GM23338 (cell line): ENCODE data around the gene STK38.

ENCODE experiments used
- CREB1 ChIP-seq: fragments of 250-450 bp; sonication (Bioruptor Pico); IDR thresholded peaks from 2 replicates; pipeline ENCODE4 v1.5.0; 2020; ENCODE audit warnings: low read depth, mild to moderate bottlenecking, moderate library complexity
- CTCF ChIP-seq, 2 experiments: fragments of 200-600 bp in 1 of 2; sonication (generic) in 1 of 2; conservative IDR thresholded peaks; 2 replicates each; pipeline versions ENCODE4 v1.5.1 to v1.6.1; 2016 to 2017; ENCODE audit warnings: antibody characterized with exemption in 2 of 2, low read depth in 2 of 2, mild to moderate bottlenecking in 2 of 2, moderate library complexity in 1 of 2
- ETS1 ChIP-seq: IDR thresholded peaks from 2 replicates; pipeline ENCODE4 v1.6.1; 2016; ENCODE audit warnings: antibody characterized with exemption
- EZH2 ChIP-seq: fragments of 200-600 bp; sonication (generic); IDR thresholded peaks from one replicate; pipeline ENCODE4 v1.8.0; 2017; ENCODE audit warnings: antibody characterized with exemption, mild to moderate bottlenecking, low read depth; ENCODE audit not compliant: unreplicated experiment
- EZH2phosphoT487 ChIP-seq: fragments of 200-600 bp; sonication (generic); IDR thresholded peaks from one replicate; pipeline ENCODE4 v1.8.1; 2018; ENCODE audit warnings: antibody characterized with exemption; ENCODE audit not compliant: unreplicated experiment
- JUNB ChIP-seq: IDR thresholded peaks from one replicate; pipeline ENCODE4 v1.6.1; 2016; ENCODE audit warnings: antibody characterized with exemption; ENCODE audit not compliant: unreplicated experiment
- POLR2AphosphoS5 ChIP-seq: IDR thresholded peaks from 2 replicates; pipeline ENCODE4 v1.6.1; 2016; ENCODE audit warnings: antibody characterized with exemption, low read depth
- REST ChIP-seq: IDR thresholded peaks from one replicate; pipeline ENCODE4 v1.6.1; 2018; ENCODE audit warnings: antibody characterized with exemption; ENCODE audit not compliant: unreplicated experiment
- STAT1 ChIP-seq: IDR thresholded peaks from one replicate; pipeline ENCODE4 v1.6.1; 2016; ENCODE audit warnings: antibody characterized with exemption; ENCODE audit not compliant: unreplicated experiment
- ZNF331 ChIP-seq: fragments of 250-450 bp; sonication (Bioruptor Pico); IDR thresholded peaks from 2 replicates; pipeline ENCODE4 v1.5.0; 2020; ENCODE audit warnings: low read depth, mild to moderate bottlenecking, moderate library complexity

- no peak for TF ChIP-seq CTCF (conservative IDR thresholded peaks at IDR 0.05; ENCODE audit: low read depth in 2 of 2)
- TF ChIP-seq POLR2AphosphoS5 = no peak
- TF ChIP-seq REST = no peak
- no peak for TF ChIP-seq JUNB
- TF ChIP-seq EZH2 = no peak
- TF ChIP-seq EZH2phosphoT487 = no peak
- no peak for TF ChIP-seq ETS1
- TF ChIP-seq CREB1 = no peak
- TF ChIP-seq ZNF331 (CRISPR knock-in tag) = no peak
- TF ChIP-seq STAT1 = no peak
Measured at GRCh38 chr6:36550473-36551000, 3.3 kb upstream of the STK38 start.
